Measurements from ENCODE around the gene HSP90AB1.

DNA sequence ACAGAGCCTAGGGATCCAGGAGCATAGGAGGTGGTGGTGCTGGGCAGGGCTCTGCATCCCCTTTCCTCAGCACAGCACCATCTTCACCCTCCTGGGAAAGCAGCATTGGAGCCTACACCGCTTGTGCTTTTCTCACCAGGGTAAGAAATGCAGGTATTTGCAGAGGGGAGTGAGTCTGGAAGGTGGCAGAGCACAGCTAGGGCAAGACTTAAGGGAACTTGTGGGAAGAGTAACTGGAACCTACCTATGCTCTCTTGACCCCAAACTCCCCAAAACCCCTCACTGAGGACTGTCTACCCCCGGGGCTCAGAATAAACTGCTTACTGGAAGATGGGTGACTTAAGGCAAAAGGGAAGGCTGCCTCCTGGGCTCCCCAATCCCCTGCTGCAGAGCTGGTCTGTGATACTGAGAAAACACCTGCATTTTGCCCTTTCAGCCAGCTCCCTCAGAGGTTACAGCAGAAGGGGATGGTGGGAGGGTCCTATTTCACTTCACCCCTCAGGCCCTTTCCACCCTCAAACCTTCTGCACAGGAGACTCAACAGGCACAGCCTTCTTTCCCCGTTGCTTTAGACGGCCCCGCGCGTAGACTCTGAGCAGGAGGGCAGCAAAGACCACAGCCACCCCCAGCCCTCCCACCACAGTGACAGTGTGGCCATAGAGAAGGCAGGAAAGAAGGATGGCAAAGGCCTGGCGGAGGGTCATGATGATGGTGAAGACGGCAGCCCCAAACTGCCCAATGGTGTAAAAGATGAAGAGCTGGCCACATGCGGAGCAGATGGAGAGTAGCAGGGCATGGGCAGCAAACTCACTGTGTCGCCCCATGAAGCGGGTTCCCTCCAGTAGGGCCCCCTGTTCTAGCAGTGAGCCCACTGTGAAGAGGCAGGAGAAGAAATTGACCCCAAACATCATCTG, 7.5 kb downstream of the HSP90AB1 start:
- TF ChIP-seq, protein P1, sequence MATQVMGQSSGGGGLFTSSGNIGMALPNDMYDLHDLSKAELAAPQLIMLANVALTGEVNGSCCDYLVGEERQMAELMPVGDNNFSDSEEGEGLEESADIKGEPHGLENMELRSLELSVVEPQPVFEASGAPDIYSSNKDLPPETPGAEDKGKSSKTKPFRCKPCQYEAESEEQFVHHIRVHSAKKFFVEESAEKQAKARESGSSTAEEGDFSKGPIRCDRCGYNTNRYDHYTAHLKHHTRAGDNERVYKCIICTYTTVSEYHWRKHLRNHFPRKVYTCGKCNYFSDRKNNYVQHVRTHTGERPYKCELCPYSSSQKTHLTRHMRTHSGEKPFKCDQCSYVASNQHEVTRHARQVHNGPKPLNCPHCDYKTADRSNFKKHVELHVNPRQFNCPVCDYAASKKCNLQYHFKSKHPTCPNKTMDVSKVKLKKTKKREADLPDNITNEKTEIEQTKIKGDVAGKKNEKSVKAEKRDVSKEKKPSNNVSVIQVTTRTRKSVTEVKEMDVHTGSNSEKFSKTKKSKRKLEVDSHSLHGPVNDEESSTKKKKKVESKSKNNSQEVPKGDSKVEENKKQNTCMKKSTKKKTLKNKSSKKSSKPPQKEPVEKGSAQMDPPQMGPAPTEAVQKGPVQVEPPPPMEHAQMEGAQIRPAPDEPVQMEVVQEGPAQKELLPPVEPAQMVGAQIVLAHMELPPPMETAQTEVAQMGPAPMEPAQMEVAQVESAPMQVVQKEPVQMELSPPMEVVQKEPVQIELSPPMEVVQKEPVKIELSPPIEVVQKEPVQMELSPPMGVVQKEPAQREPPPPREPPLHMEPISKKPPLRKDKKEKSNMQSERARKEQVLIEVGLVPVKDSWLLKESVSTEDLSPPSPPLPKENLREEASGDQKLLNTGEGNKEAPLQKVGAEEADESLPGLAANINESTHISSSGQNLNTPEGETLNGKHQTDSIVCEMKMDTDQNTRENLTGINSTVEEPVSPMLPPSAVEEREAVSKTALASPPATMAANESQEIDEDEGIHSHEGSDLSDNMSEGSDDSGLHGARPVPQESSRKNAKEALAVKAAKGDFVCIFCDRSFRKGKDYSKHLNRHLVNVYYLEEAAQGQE (tag by site-specific recombination; IDR thresholded peaks at IDR 0.05): no peak
- TF ChIP-seq, protein P2, sequence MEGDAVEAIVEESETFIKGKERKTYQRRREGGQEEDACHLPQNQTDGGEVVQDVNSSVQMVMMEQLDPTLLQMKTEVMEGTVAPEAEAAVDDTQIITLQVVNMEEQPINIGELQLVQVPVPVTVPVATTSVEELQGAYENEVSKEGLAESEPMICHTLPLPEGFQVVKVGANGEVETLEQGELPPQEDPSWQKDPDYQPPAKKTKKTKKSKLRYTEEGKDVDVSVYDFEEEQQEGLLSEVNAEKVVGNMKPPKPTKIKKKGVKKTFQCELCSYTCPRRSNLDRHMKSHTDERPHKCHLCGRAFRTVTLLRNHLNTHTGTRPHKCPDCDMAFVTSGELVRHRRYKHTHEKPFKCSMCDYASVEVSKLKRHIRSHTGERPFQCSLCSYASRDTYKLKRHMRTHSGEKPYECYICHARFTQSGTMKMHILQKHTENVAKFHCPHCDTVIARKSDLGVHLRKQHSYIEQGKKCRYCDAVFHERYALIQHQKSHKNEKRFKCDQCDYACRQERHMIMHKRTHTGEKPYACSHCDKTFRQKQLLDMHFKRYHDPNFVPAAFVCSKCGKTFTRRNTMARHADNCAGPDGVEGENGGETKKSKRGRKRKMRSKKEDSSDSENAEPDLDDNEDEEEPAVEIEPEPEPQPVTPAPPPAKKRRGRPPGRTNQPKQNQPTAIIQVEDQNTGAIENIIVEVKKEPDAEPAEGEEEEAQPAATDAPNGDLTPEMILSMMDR (tag by site-specific recombination; IDR thresholded peaks at IDR 0.05): no peak
- TF ChIP-seq ZBTB7A (tag by site-specific recombination; IDR thresholded peaks at IDR 0.05; ENCODE audit: low read depth) (no peak), ZNF112 (tag by site-specific recombination; IDR thresholded peaks at IDR 0.05) (no peak), ZNF24 (tag by site-specific recombination; IDR thresholded peaks at IDR 0.05) (no peak), SALL2 (tag by site-specific recombination; IDR thresholded peaks at IDR 0.05; ENCODE audit: borderline replicate concordance) (no peak), ZNF530 (tag by site-specific recombination; IDR thresholded peaks at IDR 0.05; ENCODE audit: low read depth) (no peak), ZNF324 (tag by site-specific recombination; IDR thresholded peaks at IDR 0.05) (no peak), SP2 (tag by site-specific recombination; IDR thresholded peaks at IDR 0.05) (no peak), ZNF274 (IDR thresholded peaks at IDR 0.05; ENCODE audit: low read length) (no peak), ZNF274 (tag by site-specific recombination; IDR thresholded peaks at IDR 0.05; ENCODE audit: borderline replicate concordance) (no peak), GFI1B (tag by site-specific recombination; IDR thresholded peaks at IDR 0.05) (no peak), ZNF785 (tag by site-specific recombination; IDR thresholded peaks at IDR 0.05) (no peak), ZNF394 (tag by site-specific recombination; IDR thresholded peaks at IDR 0.05; ENCODE audit: borderline replicate concordance) (no peak)
- TF ChIP-seq, protein P3, sequence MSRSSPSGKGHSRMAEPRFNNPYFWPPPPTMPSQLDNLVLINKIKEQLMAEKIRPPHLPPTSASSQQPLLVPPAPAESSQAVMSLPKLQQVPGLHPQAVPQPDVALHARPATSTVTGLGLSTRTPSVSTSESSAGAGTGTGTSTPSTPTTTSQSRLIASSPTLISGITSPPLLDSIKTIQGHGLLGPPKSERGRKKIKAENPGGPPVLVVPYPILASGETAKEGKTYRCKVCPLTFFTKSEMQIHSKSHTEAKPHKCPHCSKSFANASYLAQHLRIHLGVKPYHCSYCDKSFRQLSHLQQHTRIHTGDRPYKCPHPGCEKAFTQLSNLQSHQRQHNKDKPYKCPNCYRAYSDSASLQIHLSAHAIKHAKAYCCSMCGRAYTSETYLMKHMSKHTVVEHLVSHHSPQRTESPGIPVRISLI (tag by site-specific recombination; IDR thresholded peaks at IDR 0.05): no peak
